Esophagus squamous epithelium (tissue), 4 donors: ENCODE results near the gene PFKL.
"Not testable (repeated sequence)": the region's sequence is repeated elsewhere in the genome, so short reads cannot be mapped to it uniquely, and the experiment has no call there.

Experiments used
- CTCF ChIP-seq, 6 experiments: fragments of 450-650 bp in 4 of 6; fragments of 200-600 bp in 2 of 6; sonication (generic) in 2 of 6; IDR thresholded peaks; one replicate each; pipeline ENCODE4 v1.5.1; 2016 to 2019; ENCODE audit warnings: antibody characterized with exemption in 6 of 6, mild to moderate bottlenecking in 4 of 6, moderate library complexity in 4 of 6
- POLR2A ChIP-seq, 4 donors: fragments of 450-650 bp; IDR thresholded peaks; one replicate each; pipeline ENCODE4 v1.6.1; 2017; ENCODE audit warnings: antibody characterized with exemption in 4 of 4, mild to moderate bottlenecking in 4 of 4, moderate library complexity in 3 of 4

DNA sequence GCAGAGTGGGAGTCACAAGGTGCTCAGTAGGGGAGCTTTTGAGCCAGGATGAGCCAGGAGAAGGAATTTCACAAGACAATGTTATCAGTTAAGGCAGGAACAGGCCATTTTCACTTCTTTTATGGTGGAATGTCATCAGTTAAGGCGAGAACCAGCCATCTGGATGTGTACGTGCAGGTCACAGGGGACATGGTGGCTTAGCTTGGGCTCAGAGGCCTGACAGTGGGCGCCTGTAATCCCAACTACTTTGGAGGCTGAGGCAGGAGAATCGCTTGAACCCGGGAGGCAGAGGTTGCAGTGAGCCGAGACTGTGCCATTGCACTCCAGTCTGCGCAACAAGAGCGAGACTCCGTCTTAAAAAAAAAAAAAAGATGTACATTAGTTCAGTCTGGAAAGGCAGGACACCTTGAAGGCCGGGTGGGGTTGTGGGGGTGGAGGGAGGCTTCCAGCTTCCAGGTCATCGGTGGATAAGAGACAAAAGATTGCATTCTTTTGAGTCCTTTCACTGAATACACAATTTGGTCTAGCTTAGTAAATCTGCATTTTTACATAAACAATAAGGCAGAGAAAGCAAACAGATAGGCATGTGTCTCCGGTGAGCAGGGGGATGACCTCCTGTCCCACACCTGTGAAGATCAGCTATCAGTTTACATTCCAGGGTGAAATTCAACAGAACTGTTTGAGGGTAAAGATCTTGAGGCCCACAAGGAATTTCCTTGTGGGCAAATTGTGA lies 42.0 kb downstream of the PFKL start:
- not testable (repeated sequence) for TF ChIP-seq CTCF, POLR2A (IDR thresholded peaks at IDR 0.05)
